ENCODE data around the gene VAMP8.
A peak's percentile ranks its signal among the peaks of the same experiment; 100 is the strongest.
"Not testable (repeated sequence)": the region's sequence is repeated elsewhere in the genome, so short reads cannot be mapped to it uniquely, and the experiment has no call there.

VAMP8 gene

DNA sequence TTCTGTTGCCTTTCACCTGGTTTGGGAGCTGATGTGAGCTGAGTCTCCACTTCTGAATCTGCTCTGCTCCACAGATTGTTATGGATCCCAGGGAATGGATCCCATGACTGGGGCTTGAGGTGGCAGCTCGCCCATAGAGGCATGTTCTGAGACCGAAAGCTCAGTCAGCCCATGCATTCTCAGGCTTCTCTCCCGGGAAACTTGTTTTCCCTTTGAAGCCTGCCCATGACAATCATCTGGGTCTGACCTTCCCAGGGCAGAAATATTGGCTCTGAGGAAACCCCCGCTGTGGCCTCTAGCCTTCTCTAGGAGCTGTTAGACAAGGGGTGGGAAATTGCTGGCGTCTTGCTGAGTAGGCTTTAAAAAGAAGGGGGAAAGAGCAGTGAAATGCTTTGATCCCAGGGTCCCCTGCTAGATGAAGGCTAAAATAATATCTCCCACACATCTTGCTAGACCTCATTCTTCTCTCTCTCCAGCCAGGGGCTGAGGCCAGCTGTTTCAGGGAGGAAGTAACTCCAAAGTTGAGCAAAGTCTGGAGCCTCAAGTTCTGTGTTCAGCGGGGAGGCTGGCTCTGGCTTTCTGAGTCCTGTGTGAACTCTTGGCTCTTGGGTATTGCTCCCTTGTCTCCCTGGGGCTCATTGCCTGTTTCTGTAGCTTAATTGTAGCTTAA is 2.0 kb downstream of the VAMP8 start:
- DNase-seq (ENCODE audit: low read depth, low spot score) = peak; percentile 83

- no peak for DNase-seq (ENCODE audit: low read depth, low spot score)
Observed at GRCh38 chr2:85580206-85580605, 2.8 kb downstream of the VAMP8 start.

DNA sequence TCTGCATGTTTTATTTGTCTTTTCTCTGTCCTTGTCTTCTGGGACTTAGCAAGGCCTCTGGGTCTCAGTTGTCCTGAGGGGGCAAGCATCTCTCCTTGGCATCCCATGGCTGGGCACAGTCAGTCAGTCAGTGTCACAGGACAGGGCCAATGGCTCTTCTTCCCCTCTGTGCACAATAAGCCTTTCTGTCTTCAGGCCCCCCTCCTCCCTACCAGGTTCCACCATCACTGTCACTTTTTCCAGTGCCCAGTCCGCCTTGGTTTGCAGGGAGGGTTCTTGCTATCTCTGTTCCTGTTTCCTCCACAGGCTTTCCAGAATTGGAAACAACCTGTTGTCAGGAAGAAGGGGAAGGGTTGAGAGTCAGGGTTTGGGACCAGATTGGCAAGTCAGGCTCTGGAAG is 5.1 kb downstream of the VAMP8 start:
- DNase-seq (ENCODE audit: low read depth, low spot score) = no peak

- DNase-seq (ENCODE audit: low read depth, low spot score) = no peak
Observed at GRCh38 chr2:85583667-85584353, 6.4 kb downstream of the VAMP8 start.

- no peak for DNase-seq (ENCODE audit: low read depth, low spot score)
Observed at GRCh38 chr2:85584354-85584856, 7.0 kb downstream of the VAMP8 start, which contains the start of gene VAMP5. VAMP5 (plus strand) TSS chr2:85584431; CDS start chr2:85584491, 60 bp downstream.

- peak; percentile 59 for DNase-seq (ENCODE audit: low read depth, low spot score)
Observed at GRCh38 chr2:85584857-85585780, 7.7 kb downstream of the VAMP8 start.

DNA sequence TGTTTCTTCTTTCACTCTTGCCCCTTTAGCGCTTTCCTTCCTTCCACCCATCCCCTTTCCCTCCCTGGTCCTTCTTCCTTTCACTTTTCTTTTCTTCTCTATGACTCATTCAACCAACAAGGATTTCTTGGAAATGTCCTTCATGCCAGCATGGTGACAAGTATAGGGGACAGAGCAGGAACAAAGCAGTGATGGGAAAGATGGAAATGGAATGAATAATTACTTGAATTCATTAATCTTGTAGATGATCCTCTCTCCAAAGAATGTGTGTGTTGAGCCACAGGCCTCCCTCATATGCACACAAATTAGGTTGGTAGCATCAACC is 8.4 kb downstream of the VAMP8 start:
- DNase-seq (ENCODE audit: low read depth, low spot score) = no peak

GRCh38 chr2:85588236-85588635 is 10.8 kb downstream of the VAMP8 start:
- no peak for DNase-seq (ENCODE audit: low read depth, low spot score)

DNA sequence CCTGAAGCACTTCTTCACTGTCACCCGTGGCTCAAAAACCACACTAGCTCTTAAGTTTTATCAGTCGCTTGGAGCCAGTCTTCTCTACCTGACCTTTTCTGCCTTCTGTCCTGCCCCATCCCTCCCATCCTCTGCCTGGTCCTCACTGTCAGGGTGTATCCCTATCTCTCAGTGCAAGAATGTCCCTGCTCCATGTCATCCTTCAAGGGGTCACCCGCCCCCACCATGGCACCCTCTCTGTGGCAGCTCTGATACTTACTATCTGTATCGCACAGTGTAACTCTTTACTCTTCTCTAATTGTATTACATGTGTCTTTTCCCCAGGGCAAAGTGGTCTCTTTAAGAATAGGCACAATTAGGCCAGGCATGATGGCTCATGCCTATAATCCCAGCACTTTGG is 11.3 kb downstream of the VAMP8 start:
- DNase-seq (ENCODE audit: low read depth, low spot score) = no peak

DNA sequence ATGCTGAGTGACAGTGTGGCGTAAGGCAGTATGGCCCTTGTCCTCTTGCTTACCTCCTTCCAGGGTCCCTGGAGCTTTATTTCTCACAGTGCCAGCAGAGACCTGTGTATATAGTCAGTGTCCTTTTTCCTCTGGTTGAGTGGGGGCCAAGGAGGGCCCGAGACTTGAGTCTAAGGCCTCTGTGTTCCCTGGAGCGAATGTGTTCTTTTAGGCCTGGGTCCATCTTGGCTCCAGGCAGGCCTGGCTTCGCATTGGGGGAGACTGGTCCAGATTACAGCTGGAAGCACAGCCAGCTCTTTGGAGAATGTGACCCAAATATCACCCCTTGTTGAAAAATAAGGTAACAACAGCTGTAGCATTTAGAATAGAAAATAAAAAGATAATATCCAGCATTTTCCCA is 11.8 kb downstream of the VAMP8 start:
- no peak for DNase-seq (ENCODE audit: low read depth, low spot score)

DNA sequence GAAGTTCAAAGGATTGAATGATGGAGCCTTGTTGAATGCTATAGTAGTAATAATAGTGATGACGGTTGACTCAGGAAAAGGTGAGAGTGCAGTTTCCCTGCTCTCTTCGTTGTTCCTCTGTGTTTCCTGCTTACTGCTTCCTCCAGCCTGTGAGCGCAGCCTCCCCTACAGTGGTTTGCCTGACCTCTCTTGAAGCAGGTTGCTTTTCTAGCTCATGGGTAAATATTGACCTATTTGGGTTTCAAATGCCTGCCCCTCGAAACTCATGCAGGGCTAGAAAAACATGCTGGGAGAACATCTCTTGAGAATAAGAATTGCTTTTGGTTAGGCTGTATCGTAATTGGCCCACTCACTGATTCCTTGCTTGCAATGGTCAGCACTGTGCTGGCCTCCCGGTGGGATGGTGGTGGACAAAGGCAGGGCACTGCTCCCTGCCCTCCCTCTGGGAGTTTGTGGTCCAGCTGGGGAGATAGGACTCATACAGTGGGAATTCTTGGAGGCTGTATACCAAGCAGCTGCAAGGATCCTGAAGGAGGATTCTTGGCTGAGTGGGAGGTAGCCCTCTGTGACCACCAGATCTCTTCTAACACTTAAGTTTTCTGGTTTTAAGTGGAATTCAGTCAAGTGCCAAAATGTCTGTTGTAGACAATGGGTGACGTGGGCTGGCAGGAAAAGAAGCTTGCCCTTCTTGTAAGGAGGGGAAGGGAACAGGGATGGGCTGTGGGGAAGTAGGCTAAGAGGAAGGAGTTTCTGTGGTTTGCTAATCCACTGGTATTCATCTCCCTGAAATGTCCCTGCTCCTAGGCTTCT is 12.8 kb downstream of the VAMP8 start:
- DNase-seq (ENCODE audit: low read depth, low spot score) = no peak

GRCh38 chr2:85590950-85591349 is 13.6 kb downstream of the VAMP8 start:
- no peak for DNase-seq (ENCODE audit: low read depth, low spot score)

DNA sequence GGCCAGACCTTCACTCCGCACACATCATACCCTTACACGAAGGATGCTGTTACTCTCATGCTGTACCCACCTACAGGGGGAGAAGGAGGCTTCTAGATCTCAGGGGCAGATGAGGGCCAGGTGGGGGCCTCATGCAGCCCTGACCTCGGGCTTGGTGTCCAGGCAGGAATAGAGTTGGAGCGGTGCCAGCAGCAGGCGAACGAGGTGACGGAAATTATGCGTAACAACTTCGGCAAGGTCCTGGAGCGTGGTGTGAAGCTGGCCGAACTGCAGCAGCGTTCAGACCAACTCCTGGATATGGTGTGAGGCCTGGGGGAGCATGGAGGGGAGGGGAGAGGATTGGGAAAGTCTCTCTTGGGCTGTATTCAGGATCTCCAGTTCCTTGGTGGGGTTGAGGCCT is 14.2 kb downstream of the VAMP8 start:
- no peak for DNase-seq (ENCODE audit: low read depth, low spot score)

DNA sequence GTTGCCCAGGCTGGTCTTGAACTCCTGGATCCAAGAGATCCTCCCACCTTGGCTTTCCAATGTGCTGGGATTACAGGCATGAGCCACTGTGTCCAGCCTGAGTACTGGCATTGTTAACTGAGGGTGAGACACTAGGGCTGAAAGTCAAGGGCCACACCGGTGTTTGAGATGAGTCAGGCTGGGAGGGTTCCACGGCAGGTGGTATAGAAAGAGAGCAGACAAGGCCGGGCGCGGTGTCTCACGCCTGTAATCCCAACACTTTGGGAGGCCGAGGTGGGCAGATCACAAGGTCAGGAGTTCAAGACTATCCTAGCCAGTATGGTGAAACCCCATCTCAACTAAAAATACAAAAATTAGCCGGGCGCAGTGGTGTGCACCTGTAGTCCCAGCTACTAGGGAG is 14.9 kb downstream of the VAMP8 start:
- not testable (repeated sequence) for DNase-seq (ENCODE audit: low read depth, low spot score)

GRCh38 chr2:85593023-85593422 is 15.6 kb downstream of the VAMP8 start:
- DNase-seq (ENCODE audit: low read depth, low spot score) = no peak

GRCh38 chr2:85594715-85595300 is 17.4 kb downstream of the VAMP8 start:
- no peak for DNase-seq (ENCODE audit: low read depth, low spot score)

DNA sequence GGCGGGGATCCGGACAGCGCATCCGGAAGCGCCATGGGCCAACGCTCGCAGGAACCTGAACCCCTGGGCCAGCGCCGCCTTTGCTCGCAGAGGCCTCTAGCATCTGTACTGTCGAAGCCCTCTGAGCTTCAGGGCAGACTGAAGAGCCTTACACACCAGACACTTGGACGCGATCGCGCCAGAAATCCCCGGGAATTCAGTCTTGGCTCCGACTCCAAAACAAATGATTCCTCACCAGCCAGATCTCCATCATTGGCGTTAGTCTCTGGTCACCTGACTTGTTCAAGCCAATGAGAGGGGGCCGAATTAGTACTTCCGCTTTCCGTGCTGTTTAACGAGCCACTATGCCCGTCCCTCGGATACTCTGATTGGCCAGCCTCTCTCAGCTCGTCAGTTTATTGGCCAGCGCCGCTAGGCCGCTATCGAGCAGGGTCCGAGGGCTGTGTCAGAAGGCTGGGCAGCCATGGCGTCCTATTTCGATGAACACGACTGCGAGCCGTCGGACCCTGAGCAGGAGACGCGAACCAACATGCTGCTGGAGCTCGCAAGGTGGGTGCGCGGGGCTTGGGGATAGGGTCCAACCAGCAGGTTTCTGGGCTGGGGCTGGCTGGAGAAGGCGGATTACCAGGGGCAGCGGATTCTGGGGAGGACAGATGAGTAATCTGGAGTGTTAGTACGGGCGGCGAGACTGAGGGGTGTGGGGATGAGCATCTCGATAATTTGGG is 18.1 kb downstream of the VAMP8 start, which contains the start of gene RNF181:
RNF181 (plus strand) TSS at position 445 of the 725 bp plus-strand sequence; CDS start at position 464, 19 bp downstream.
- DNase-seq (ENCODE audit: low read depth, low spot score) = peak; percentile 97

- DNase-seq (ENCODE audit: low read depth, low spot score) = no peak
Observed at GRCh38 chr2:85596026-85596333, 18.6 kb downstream of the VAMP8 start.

GRCh38 chr2:85596486-85597143 is 19.2 kb downstream of the VAMP8 start:
- DNase-seq (ENCODE audit: low read depth, low spot score) = no peak

- no peak for DNase-seq (ENCODE audit: low read depth, low spot score)
Observed at GRCh38 chr2:85597241-85597640, 19.9 kb downstream of the VAMP8 start.

Data from ELF-1 (cell line).